Smooth muscle cell (in vitro differentiated cells): ENCODE data around the gene LRMDA. TPM values are rescaled to one million over a fixed set of nuclear protein-coding genes. Genes with fewer than 3 reads are reported as not detected.

ENCODE experiments used
- DNase-seq: peaks from one replicate; lab custom pipeline; 2025; ENCODE audit not compliant: unreplicated experiment; lab: John Stamatoyannopoulos, UW
- H2AFZ ChIP-seq: fragments of 200-600 bp; sonication (generic); 2 replicates; pipeline ENCODE4 v1.6.0; 2016; ENCODE audit warnings: antibody characterized with exemption, low read depth, mild to moderate bottlenecking
- H3F3A ChIP-seq: fragments of 200-600 bp; sonication (generic); 2 replicates; pipeline ENCODE4 v1.6.0; 2017; ENCODE audit warnings: antibody characterized with exemption, low read depth
- H3K27ac ChIP-seq: fragments of 200-600 bp; sonication (generic); 2 replicates; pipeline ENCODE4 v1.5.1; 2016; ENCODE audit warnings: low read depth, mild to moderate bottlenecking
- H3K27me3 ChIP-seq: fragments of 200-600 bp; sonication (generic); 2 replicates; pipeline ENCODE4 v1.6.1; 2016; ENCODE audit warnings: low read depth, mild to moderate bottlenecking
- H3K36me3 ChIP-seq: fragments of 200-600 bp; sonication (generic); 2 replicates; pipeline ENCODE4 v1.5.1; 2016; ENCODE audit warnings: low read depth
- H3K4me1 ChIP-seq: fragments of 200-600 bp; sonication (generic); 2 replicates; pipeline ENCODE4 v1.5.1; 2016; ENCODE audit warnings: low read depth
- H3K4me2 ChIP-seq: fragments of 200-600 bp; sonication (generic); 2 replicates; pipeline ENCODE4 v1.6.0; 2016; ENCODE audit warnings: mild to moderate bottlenecking
- H3K4me3 ChIP-seq: fragments of 200-600 bp; sonication (generic); 2 replicates; pipeline ENCODE4 v1.5.1; 2016; ENCODE audit warnings: mild to moderate bottlenecking
- H3K79me2 ChIP-seq: fragments of 200-600 bp; sonication (generic); 2 replicates; pipeline ENCODE4 v1.6.0; 2016; ENCODE audit warnings: low read depth, mild to moderate bottlenecking
- H3K9ac ChIP-seq: fragments of 200-600 bp; sonication (generic); 2 replicates; pipeline ENCODE4 v1.6.0; 2016; ENCODE audit warnings: low read depth
- H3K9me3 ChIP-seq: fragments of 200-600 bp; sonication (generic); replicated peaks from 2 replicates; pipeline ENCODE4 v1.5.1; 2016; ENCODE audit warnings: low read depth
- H4K20me1 ChIP-seq: fragments of 200-600 bp; sonication (generic); 2 replicates; pipeline ENCODE4 v1.6.0; 2016; ENCODE audit warnings: low read depth
- CTCF ChIP-seq: fragments of 200-600 bp; sonication (generic); IDR thresholded peaks from 2 replicates; pipeline ENCODE4 v1.5.1; 2017; ENCODE audit warnings: borderline replicate concordance, mild to moderate bottlenecking, antibody characterized with exemption; ENCODE audit not compliant: insufficient read depth, poor library complexity, severe bottlenecking
- WGBS: methylation state at CpG from one replicate; pipeline ENCODE4 v1.1.7; 2016; ENCODE audit warnings: low lambda C conversion rate; 5-methylcytosine and 5-hydroxymethylcytosine counted together
- polyA plus RNA-seq: library from polyadenylated mRNA; unstranded; fragments of >200 nt; fragmentation: Nextera tagmentation; extraction: Ambion mirVana; gene quantifications from 2 replicates; pipeline ENCODE4 v1.2.1, GENCODE V29; 2016
- total RNA-seq: library from RNA; depleted of rRNA; stranded (reverse); fragments of >200 nt; gene quantifications from 2 replicates; pipeline ENCODE4 v1.2.3, GENCODE V29; 2014

LRMDA gene
- total and polyA plus RNA-seq, 2 experiments from 2014 or later, result 1.5 to 1.6 TPM

- peaks cover 11% of the 10 kb centered on the region for H3F3A ChIP-seq
- H3K27ac ChIP-seq, result peak overlapping the region; percentile 82
- H3K9ac ChIP-seq, result peak overlapping the region; percentile 54
- peaks cover 26% of the 10 kb centered on the region for H3K4me1 ChIP-seq
- no peaks in the 10 kb centered on the region for H3K36me3 ChIP-seq
- WGBS, result 61% methylated on average over 2 of the region's 2 CpGs
- H4K20me1 ChIP-seq, result no peaks in the 10 kb centered on the region
- no peaks in the 10 kb centered on the region for H3K9me3 ChIP-seq
- H2AFZ ChIP-seq, result peak overlapping the region; percentile 23
- H3K4me2 ChIP-seq, result peak overlapping the region; percentile 58
- no peak for DNase-seq
- no peaks in the 10 kb centered on the region for H3K27me3 ChIP-seq
- no peak overlapping the region for H3K4me3 ChIP-seq
- TF ChIP-seq CTCF, result no peak
- no peaks in the 10 kb centered on the region for H3K79me2 ChIP-seq
These were observed 718.2 kb downstream of the LRMDA start for GRCh38 chr10:76149602-76150138.

GRCh38 chr10:76150139-76150875 lies 718.9 kb downstream of the LRMDA start:
- 31% methylated on average over 17 of the region's 17 CpGs for WGBS
- DNase-seq, result no peak
- H3F3A ChIP-seq, result peaks cover 11% of the 10 kb centered on the region
- H3K9me3 ChIP-seq, result no peaks in the 10 kb centered on the region
- H3K4me3 ChIP-seq, result no peak overlapping the region
- H3K36me3 ChIP-seq, result no peaks in the 10 kb centered on the region
- no peaks in the 10 kb centered on the region for H4K20me1 ChIP-seq
- H3K27ac ChIP-seq, result peak overlapping the region; percentile 82
- no peaks in the 10 kb centered on the region for H3K27me3 ChIP-seq
- H3K4me1 ChIP-seq, result peaks cover 26% of the 10 kb centered on the region
- H2AFZ ChIP-seq, result peak overlapping the region; percentile 23
- H3K9ac ChIP-seq, result peak overlapping the region; percentile 54
- peak overlapping the region; percentile 58 for H3K4me2 ChIP-seq
- no peaks in the 10 kb centered on the region for H3K79me2 ChIP-seq
- TF ChIP-seq CTCF, result no peak

GRCh38 chr10:76150876-76151288 lies 719.5 kb downstream of the LRMDA start:
- no peak overlapping the region for H3K4me2 ChIP-seq
- H3K27me3 ChIP-seq, result no peaks in the 10 kb centered on the region
- H2AFZ ChIP-seq, result peak overlapping the region; percentile 23
- no peaks in the 10 kb centered on the region for H3K9me3 ChIP-seq
- 62% methylated on average over 7 of the region's 7 CpGs for WGBS
- DNase-seq, result no peak
- peaks cover 14% of the 10 kb centered on the region for H3F3A ChIP-seq
- H3K36me3 ChIP-seq, result no peaks in the 10 kb centered on the region
- H3K4me3 ChIP-seq, result no peak overlapping the region
- no peaks in the 10 kb centered on the region for H4K20me1 ChIP-seq
- H3K4me1 ChIP-seq, result peaks cover 26% of the 10 kb centered on the region
- H3K79me2 ChIP-seq, result no peaks in the 10 kb centered on the region
- no peak for TF ChIP-seq CTCF
- no peak overlapping the region for H3K9ac ChIP-seq
- H3K27ac ChIP-seq, result peak overlapping the region; percentile 82
